Glomerular visceral epithelial cell (primary cell): ENCODE results near the gene MAGEA9.
"Not testable (repeated sequence)": the region's sequence is repeated elsewhere in the genome, so short reads cannot be mapped to it uniquely, and the experiment has no call there.

Experiments
- DNase-seq: peaks from one replicate; pipeline ENCODE4 v3.0.0-alpha.2; 2016; ENCODE audit errors: extremely low spot score

MAGEA9 gene, protein sequence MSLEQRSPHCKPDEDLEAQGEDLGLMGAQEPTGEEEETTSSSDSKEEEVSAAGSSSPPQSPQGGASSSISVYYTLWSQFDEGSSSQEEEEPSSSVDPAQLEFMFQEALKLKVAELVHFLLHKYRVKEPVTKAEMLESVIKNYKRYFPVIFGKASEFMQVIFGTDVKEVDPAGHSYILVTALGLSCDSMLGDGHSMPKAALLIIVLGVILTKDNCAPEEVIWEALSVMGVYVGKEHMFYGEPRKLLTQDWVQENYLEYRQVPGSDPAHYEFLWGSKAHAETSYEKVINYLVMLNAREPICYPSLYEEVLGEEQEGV

DNA sequence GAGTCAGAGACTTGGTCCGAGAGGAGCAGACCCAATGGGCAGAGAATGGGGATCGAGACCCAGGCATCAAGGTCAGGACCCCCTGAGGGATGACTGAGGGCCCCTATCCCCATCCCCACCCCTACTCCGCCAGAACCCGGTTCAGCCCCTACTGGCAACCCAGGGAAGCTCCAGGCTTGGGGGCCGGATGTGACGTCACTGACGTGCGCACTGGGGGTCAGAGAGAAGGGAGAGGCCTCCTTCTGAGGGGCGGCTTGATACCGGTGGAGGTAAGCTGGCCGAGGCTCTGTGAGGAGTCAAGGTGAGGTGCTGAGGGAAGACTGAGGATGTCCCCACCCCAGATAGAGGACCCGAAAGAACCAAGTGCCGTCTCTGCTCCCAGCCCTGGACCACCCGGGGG, at the start of gene MAGEA9:
Gene MAGEA9, plus strand, starts transcription at position 204 of the 400 bp plus-strand sequence. CDS start 4,281 bp downstream, outside the sequence.
- DNase-seq, result not testable (repeated sequence)

DNA sequence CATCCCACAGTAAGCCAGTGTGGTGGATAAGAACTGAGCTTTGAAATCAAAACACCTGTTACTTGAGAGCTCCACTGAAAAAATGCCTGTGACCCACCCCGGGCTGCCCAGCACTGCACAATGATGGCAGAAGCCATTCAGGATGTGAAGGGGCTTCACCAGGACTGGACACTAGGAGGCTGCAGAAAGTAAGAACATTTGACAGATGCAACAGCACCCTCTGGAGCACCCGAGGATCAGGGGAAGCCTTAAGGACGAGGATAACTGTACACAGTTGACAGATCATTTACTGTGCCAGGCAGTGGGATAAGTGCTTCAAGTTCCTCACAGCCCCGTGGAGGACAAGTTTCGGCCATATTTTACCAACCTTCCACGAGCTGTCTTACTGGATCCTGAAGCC, 39.5 kb upstream of the MAGEA9 start:
- DNase-seq, result not testable (repeated sequence)

DNA sequence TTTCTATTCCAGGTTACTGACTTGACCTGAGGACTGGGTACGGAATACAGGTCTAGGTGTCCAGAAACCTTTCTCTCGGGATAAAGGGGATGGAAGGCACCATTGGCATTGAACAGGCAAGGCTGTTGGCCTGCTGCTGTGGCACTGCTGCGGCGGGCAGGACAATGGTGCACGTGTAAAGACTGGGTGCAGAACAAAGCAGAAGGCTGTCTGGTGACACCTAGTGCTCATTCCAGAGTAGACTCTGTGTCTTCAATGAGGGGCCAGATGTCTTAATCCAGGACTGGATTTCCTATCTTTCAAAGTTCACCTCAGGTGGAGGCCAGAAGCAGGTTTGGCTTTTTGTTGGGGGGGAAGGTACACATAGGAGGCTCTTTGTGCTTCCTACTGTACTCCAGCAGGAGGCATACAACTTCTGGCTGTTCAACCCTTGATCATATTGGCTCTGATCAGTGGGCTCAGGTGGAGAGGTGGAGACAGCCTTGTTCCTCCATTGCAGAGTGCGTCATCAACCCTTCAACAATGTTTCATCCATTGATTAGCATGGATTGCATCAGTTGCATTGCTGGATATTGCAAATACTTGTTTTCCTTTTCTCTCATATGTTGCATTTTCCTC, 35.2 kb upstream of the MAGEA9 start:
- not testable (repeated sequence) for DNase-seq

DNA sequence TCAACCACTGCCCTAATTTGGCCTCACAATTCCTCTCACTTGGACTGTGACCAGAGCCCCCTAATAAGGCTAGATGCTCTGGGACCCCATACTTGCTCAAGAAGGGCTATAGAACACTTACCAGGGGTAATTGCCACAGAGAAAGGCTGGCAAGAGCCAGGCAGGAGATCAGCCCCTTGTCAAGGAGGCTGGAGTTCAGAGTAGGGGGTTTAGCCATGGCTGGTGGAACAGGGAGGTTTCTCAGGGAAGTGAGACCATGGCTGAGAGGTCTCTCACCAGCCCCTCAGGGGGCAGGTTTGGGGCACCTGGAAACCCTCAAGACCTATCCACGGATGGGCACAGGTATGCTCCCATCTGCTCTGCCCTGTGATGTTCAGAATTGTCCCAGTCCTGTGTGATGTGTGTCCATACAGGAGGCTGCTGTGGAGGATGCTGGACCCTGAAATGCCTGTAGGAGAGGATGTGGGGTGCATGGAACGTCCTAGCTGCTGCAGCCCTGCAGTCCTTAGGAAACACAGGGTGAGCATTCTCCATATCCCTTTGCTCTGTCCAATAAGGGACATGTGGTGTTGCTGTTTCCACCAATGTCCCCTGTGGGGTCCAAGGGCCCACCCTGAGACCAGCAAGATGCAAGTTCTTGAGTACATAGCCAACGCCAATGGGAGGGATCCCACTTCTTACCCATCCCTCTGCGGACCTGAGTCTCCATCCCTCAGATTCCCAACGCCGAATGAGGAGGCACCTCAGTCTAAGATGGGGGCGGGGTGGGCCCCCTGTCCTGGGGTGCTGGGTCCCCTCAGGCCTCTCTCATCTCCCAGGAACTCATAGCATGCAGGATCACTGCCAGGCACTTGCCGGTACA, 24.3 kb upstream of the MAGEA9 start:
- DNase-seq, result no peak

DNA sequence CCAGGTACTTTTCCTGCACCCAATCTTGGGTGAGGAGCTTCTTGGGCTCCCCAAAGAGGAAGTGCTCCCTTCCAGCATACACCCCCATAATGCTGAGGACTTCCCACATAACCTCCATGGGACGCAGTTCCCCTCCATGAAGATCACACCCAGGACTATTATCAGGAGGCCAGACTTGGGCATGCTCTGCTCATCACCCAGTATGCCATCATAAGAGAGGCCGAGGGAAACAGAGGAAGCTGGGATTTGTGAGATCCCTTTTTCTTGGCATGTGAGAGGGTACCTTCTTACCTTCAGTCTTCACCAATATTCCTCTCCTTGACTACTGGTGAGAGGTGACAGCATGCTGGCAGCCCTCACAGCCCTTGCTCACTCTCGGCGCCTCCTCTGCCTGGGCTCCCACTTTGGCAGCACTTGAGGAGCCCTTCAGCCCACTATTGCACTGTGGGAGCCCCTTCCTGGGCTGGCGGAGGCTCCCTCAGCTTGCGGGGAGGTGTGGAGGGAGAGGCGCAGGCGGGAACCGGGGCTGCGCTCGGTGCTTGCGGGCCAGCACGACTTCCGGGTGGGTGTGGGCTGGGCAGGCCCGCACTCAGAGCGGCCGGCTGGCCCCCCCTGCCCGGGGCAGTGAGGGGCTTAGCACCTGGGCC, 23.5 kb upstream of the MAGEA9 start:
- no peak for DNase-seq

DNA sequence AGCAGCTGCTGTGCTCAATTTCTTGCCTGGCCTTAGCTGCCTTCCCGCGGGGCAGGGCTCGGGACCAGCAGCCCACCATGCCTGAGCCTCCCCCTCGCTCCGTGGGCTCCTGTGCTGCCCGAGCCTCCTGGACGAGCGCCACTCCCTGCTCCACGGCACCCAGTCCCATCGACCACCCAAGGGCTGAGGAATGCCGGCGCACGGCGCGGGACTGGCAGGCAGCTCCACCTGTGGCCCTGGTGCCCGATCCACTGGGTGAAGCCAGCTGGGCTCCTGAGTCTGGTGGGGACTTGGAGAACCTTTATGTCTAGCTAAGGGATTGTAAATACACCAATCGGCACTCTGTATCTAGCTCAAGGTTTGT, 23.0 kb upstream of the MAGEA9 start:
- DNase-seq, result not testable (repeated sequence)

DNA sequence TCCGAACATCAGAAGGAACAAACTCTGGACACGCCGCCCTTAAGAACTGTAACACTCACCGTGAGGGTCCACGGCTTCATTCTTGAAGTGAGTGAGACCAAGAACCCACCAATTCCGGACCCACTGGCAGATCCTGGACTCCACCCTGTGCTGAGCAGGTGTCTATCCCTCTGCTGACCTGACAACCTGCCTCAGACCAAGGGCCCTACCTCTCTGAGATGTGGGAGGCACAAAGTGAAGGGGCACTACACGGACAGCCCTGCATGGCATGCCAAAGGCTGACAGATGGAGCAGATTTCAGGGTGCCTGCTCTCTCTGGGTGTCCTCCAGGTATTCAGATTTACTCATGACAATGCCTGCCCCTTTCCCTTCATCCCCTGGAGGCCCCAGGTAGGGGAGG, 21.9 kb upstream of the MAGEA9 start:
- no peak for DNase-seq

DNA sequence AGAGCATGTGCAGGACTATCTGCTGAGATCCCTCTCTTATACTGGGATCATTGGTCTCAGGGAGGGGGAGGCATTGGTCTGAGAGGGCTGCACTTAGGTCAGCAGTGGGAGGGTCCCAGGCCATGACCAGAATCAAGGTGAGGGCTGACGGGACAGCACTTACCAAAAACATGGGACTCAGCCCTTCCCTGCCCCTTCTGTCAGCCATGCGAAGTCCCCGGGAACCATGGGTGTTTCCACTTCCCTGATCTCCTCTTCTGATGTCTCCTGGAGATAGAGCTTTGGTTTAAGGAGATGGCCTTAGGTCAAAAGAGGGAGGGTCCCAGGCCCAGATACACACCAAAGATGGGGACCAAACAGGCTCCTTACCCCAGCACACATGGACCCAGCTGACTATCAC, 20.8 kb upstream of the MAGEA9 start:
- no peak for DNase-seq

DNA sequence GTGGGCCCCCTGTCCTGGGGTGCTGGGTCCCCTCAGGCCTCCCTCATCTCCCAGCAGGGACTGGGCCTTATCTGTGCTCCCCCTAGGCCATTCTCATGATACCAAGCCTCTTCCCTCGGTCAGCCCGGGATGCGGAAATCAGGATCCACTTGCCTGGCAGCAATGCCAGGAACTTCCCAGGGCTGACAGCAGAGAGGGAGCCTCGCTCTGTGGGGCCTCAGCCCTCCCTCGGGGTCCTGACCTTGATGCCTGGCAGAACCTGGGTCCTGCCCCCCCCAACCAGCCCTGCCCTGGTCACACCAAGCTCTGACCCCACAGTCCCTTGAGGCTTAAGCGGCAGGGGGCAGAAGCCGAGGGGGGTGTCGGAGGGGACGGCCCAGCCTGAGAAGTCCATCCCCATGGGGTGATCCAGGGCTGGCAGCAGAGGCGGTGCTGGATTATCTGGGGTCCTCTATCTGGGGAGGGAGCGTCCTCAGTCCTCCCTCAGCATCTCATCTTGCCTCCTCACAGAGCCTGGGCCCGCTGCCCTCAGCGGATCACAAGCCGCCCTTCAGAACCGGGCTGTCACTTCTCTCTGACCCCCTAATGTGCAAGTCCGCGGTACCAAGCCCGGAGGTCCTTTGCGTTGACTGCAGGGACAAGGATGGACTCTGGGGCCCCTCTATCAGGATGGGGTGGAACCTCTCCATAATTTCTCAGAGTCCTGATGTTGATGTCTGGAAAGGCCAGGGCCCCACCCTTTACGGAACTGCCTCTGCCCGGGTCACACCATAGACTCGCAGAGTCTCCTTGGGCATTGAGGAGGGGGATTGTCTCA, 19.7 kb upstream of the MAGEA9 start:
- DNase-seq, result not testable (repeated sequence)

DNA sequence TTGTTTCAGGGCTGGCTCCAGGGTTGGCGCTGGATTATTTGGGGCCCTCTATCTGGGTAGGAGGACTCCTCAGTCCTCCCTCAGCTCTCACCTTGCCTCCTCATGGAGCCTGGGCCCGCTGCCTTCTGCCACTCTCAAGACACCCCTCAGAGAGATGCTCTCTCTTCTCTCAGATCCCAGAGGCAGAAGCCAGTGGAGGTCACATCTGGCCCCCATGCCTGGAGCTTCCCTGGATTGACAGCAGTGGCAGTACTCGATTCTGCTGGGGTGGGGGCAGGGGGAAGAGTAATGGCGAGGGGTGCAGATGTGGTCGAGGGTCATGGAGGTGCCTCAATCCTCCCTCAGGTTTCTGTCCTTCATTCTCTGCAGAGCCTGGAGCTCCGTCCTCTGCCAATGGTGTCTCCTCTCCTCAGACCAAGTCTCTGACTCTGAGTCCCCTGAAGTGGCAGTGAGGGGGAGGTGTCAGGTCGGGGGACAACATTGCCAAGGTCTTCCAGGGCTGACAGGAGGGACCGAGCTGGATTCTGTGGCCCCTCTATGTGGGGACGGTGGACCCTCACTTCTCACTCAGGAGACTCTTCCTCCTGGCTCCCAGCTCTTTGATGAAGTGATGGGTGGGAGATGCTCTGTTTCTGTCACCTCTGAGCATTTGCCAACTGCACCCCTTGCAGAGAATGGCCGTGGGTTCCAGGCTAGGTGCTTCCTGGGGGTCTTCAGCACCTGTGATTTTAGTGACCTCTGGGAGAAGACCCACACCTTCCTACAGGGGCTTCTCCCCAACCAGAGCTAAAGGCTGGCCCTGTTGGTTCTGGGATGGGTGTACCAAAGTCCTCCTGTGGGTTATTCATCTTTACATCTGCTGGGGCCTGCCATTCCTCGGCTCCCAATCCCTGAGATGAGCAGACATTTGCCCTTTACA, 18.8 kb upstream of the MAGEA9 start:
- DNase-seq, result no peak

DNA sequence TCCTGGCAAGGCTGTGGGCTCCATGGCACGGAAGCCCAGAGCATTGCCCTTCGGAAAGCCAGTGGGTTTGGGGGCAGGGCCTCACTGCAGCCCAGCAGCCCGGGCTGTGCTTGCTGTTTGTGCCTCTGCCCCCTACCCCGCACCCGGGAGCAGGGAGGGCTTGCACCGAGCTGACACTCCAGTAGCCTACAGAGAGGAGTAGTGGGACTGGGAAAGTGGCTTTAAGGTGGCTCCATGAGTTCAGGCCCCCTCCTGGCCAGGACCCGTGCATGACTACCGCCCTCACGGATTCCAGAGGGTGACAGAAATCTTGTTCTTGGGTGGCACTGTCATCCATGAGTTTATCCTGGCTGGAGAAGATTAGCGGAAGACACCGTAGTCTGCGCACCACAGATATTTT, 11.4 kb upstream of the MAGEA9 start:
- not testable (repeated sequence) for DNase-seq

DNA sequence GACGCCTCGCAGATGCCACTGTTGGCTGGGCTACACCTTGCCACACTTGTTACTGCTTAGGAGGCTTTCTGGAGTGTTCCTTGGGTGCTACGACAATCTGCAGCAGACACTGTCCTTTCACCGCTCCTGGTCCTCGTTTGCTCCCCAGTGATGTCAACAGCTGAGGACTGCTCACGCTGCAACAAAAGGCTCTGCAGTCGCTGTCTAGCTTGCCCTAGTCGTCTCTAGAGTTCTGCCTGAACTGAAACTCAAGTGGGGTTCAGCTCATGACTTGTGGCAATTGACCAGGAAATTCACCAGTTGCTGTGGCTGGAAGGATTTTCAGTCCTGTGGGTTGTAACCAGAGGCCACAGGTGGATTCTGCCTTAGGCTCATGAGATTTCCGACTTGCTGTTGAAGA, 8.7 kb upstream of the MAGEA9 start:
- not testable (repeated sequence) for DNase-seq

DNA sequence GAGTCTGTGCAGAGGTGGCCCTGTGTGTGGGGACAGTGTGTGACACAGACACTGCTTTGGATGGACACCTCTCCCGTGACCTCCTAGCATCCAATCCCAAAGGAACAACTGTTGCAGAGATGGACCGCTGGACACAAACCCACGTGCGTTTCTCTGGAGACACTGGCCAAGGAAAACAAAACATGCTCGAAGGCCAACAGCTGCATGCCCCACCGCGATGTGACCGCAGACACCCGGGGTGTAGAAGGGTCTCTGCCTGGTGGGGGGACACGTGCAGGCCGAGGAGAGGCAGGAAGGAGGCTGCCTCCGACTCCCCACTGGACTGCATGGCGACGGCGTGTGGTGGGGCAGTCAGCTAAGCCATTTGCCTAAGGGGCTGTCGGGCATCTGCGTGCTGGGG, 8.0 kb upstream of the MAGEA9 start, which contains the start of gene HSFX1:
Gene HSFX1, plus strand, starts transcription at position 301 of the 400 bp plus-strand sequence. CDS start 614 bp downstream, outside the sequence.
- DNase-seq, result not testable (repeated sequence)

DNA sequence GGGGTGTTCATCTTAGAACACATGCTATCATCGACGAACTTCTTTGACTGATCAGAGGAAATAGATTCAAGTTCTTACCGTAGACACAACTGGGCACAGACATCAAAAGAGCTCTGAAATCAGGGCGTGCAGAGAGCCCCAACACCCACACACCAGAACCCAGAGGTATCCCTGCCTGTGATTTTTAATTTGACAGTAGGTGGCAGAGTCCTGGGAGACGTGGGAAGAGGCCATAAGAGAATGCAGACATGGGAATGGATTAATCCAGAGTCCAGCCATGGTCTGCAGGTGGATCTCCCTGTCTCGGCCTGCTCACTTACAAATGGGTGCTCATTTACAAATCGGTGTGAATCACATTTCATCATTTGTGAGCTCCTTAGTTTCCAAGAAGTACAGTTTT, 3.7 kb upstream of the MAGEA9 start:
- DNase-seq, result not testable (repeated sequence)

DNA sequence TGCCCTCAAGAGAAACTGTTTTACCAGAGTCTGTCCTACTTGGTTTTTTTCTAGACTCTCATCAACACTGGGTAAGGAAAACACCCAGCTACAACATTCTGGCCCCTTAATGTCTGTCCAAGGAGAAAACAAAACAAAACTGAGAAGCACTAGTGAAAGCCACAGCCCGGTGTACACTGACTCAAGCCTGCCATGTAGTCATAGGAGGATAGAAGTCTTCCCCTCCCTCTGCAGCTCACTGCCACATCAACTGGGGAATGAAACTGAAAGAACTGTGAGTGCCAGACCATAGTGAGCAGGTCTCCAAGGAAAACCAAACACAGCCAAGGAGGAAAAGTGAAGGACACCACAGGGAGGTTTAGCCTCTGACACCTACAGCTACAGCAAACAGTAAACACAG, 13.8 kb downstream of the MAGEA9 start:
- DNase-seq, result not testable (repeated sequence)

DNA sequence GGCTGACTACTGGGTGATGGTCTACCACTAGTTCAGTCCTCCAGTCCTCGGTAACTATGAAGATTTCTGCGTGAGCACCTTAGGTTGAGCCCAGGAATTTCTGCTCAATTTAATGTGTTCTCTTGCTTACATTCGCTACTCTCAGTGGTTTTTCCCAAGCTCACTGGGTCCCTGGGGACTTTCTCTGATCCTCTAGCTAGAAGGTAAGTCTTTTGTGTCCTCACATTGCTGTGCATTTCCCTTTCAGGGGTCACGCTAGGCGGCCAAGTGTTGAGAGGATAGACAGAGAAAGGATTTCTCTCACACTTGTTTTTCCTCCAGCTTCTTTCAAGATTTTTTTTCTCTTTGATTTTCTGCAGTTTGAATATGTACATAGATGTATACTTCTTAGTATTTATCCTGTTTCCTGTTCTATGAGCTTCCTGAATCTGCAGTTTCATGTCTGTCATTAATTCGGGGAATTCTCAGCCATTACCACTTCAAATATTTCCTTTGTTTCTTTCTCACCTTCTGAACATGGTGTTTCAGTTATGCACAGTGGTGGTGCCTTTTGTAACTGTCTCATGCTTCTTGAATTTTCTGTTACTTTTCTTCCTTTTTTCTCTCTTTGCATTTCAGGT, 17.5 kb downstream of the MAGEA9 start:
- no peak for DNase-seq

DNA sequence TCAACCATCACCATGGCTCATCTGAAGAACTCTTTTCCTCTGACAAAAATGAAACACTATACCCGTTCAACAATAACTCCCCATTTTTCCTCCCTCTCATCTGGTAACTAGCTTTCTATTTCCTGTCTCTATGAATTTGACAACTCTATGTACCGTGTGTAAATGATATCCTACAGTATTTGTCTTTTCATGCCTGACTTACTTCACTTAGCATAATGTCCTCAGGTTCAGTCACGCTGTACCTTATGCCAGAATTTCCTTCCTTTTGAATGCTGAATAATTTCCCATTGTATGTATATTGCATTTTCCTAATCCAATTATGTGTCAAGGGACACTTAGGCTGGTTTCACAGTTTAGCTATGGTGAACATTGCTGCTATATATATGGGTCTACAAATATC, 18.2 kb downstream of the MAGEA9 start:
- DNase-seq, result no peak

DNA sequence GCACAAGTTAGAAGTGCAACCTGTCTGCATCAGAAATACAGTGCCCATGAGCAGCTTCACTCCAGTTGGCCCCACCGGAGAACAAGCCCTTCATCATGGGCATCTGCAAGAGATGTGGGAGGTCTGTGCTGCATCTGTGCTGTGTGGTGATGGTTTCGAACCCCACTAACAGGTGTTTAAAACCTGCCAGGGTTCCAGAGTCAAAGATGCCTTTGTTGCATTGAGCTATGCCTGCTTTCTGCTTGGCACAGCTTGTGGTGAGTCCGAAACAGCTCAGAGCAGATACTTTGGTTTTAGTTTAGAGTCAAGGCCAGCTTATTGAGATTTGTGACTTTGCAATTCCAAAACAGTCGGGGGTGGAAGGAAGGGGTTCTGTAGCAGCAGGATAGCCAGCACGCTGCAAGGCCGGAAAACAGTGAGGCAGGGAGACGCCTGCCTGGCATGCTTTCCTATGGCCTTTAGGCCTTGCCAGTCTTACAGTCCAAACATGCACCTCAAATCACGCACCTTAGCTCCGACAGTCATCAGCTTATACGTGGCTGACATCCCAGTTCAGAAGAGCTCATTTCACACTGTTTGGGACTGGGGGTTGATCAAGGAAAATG, 21.8 kb downstream of the MAGEA9 start:
- no peak for DNase-seq

DNA sequence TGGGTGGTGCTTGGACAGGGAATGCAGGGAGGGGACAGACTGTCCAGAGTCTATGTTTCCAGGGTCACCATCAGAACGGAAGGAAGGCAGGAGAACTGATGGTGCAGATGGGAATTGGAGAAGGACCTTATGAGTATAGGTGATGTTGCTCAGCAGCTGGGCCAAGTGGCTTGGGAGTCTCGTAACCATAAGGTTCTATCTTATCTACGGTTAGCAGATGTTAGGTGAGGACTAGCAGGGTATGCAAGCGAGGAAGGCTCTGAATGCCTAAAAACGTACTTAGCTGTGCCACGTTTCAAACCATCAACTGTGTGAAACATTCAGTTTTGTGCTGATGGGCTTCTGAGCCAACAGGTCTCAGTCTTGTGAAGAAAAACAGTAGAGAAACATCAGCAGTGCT, 22.4 kb downstream of the MAGEA9 start:
- no peak for DNase-seq
